HG03280 (cell line): ENCODE measurements around the gene AIRE.
"Not testable (repeated sequence)": the region's sequence is repeated elsewhere in the genome, so short reads cannot be mapped to it uniquely, and the experiment has no call there.

Experiments
- ATAC-seq: cut with Tn5 transposase; IDR thresholded peaks from one replicate; pipeline ENCODE4 v1.9.1; 2021; ENCODE audit warnings: mild to moderate bottlenecking, moderate library complexity; ENCODE audit not compliant: unreplicated experiment

Gene AIRE

DNA sequence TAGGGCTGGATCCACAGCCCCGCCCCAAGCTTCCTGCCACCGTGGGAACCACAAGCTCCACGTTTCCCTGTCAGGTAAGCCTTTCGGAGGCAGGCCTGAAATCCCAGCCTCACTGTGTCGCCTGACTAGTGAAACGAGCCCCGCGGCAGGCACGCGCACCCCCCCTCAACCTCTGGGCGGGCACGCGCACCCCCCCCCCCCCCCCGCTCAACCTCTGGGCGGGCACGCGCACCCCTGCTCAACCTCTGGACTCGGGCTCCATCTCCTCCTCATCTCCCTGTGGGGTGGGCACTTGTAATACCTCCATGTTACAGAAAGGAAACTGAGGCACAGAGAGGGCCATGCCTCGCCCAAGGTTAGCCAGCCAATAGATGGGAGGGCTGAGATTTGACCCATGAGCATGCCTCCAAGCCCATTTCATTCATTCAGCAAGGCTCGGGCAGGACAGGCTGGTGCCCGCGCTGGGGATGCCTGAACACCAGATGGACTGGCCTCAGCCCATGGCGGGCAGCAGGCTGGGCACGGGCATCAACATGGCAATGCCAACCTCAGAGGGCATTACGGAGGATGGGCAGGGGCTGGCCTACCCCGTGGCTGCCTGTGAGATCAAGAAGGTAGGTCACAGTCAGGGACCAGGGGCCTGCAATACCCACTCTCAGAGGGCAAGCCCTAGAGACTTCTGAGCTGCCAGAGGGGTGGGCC is 48.8 kb downstream of the AIRE start:
- no peak for ATAC-seq

DNA sequence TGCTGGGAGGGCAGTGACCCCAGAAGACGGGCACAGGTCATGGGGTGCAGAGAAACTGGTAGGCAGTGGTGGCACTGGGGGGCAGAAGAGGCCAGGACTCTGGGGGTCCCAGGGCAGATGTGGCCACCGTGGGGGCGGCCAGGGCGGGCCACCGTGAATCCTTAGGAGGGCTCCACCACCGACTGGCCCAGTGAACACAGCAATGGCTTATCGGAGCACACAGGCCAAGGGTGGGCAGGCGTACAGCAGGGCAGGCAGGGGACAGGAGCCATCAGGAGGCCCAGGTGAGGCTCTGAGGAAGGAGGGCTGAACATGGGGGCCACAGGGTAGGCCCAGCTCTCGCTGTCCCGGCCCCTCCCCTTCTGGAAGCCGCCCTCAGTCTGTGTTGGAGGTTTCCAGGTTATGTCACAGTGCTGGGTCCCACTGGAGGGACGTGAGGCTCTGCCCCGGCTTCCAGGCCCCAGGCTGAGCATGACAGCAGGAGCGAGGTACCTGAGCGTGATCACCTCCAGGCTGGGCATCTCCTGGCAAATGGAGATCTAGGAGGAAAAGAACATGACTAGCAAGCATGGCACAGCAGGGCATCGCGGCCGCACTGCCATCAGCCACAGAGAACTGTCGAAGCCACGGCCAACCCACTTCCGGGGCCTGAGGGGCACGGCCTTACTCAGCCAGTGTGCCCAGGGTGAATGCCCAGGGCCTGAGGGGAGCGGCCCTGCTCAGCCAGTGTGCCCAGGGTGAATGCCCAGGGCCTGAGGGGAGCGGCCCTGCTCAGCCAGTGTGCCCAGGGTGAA is 49.8 kb downstream of the AIRE start:
- no peak for ATAC-seq

DNA sequence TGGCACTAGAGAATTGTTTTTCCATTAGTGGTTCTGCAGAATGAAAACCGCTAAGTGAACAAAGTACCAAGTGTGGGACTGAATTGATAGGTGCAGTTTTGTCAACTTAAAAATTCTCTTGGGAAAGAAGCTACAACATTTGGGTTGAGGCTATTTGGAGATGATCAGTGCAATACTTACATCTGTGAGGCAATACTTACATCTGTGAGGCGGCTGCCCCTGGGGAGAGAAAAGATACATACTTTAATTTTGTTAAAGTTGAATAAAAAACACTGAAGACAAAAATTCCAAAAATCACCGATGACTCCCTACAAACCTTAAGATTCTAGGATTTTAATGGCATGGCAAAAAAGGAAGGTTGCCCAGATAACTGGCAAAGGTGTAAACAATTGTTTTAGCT is 51.8 kb downstream of the AIRE start:
- ATAC-seq = no peak

DNA sequence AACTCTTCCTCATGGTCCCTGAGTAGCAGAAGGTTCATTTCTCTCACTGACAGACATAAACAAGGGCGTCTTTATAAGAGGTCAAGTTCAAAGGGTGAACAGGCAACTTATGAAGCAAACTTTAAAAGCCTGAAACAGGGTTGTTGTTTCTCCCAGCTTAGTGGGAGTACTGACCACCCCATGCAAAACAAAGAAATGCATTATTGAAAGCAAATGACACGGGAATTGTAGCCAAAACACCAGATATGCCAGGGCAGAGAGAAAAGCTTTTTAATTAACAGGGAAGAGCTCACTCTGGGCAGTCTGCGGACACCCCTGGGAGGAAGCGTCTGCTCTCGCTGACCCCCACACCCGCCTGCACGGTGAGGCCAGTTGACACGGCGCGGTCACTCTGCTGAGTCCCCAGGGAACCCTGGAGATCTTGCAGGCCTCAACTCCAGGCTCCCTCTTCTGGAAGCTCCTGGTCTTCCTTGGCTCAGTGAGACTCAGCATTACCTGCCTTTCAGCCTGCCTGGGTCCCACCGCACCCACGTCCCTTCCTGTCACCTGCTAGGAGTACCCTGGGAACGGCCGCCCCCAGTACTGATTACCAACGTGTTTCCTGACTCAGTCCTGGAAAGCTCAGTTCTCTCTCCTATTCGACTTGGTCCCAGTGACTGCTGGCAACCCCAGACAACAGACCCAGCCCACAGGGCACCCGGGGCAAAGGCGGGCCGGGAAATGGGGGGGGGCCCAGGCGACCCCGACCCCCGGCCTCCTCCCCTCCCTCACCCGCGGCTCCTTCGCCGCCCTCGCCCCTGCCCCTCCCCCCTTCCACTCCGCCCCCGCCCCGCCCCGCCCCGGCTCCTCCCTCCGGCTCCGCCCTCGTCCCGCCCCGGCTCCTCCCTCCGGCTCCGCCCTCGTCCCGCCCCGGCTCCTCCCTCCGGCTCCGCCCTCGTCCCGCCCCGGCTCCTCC is 52.5 kb downstream of the AIRE start:
- no peak for ATAC-seq

- ATAC-seq = peak; percentile 92
Observed at GRCh38 chr21:44338971-44339910, 53.6 kb downstream of the AIRE start, which contains the start of gene CFAP410. Gene CFAP410 (minus strand): TSS chr21:44339390. CDS start chr21:44339194, 196 bp downstream.

GRCh38 chr21:44341726-44342458 is 56.2 kb downstream of the AIRE start:
- not testable (repeated sequence) for ATAC-seq

GRCh38 chr21:44342981-44343380 is 57.3 kb downstream of the AIRE start:
- ATAC-seq = not testable (repeated sequence)

DNA sequence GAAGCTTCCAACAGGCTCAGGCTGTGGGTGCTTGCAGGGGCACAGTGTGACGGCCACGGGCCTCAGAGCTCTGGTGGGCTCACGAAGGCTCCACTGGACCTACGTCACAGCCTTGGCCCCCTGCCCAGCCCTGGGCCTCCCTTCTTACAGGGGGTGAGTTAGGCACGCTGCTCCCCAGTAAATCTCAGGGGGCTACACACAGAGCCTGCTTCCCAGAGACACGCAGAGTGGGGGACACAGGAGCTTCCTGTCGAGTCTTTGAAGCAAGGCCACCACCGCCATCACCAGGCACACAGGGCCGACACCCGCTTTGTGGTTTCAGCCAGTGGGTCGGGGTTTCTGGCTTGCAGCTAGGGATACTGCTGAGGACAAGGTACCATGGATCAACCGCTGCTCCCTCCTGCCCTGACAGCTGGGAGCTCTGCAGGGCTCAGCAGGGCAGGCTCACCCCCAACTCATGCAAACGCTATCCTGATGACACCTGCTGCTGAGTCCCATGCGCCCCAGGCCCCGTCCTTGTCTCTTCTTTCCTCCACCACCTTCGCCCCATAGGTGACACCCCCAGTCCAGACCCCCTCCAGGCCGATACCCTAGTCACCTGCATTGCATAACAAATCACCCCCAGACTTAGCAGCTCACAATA is 59.0 kb downstream of the AIRE start:
- no peak for ATAC-seq

- ATAC-seq = no peak
Observed at GRCh38 chr21:44345495-44345894, 59.8 kb downstream of the AIRE start.

- ATAC-seq = no peak
Observed at GRCh38 chr21:44347911-44348451, 62.3 kb downstream of the AIRE start.
